Measurements from ENCODE around the gene VPS36.

GRCh38 chr13:52405767-52406494 is 44.5 kb downstream of the VPS36 start, which contains the start of gene THSD1:
- TF ChIP-seq CTCF (IDR thresholded peaks at IDR 0.05) (no peak), POLR2A (IDR thresholded peaks at IDR 0.05) (no peak)
